Epidermal melanocyte (primary cell): ENCODE measurements around the gene ZNF37A.
"Not testable (repeated sequence)": the region's sequence is repeated elsewhere in the genome, so short reads cannot be mapped to it uniquely, and the experiment has no call there.

Experiments used
- DNase-seq: peaks from one replicate; pipeline ENCODE4 v3.0.0; 2011; ENCODE audit warnings: low spot score; ENCODE audit not compliant: insufficient read length

Gene ZNF37A

DNA sequence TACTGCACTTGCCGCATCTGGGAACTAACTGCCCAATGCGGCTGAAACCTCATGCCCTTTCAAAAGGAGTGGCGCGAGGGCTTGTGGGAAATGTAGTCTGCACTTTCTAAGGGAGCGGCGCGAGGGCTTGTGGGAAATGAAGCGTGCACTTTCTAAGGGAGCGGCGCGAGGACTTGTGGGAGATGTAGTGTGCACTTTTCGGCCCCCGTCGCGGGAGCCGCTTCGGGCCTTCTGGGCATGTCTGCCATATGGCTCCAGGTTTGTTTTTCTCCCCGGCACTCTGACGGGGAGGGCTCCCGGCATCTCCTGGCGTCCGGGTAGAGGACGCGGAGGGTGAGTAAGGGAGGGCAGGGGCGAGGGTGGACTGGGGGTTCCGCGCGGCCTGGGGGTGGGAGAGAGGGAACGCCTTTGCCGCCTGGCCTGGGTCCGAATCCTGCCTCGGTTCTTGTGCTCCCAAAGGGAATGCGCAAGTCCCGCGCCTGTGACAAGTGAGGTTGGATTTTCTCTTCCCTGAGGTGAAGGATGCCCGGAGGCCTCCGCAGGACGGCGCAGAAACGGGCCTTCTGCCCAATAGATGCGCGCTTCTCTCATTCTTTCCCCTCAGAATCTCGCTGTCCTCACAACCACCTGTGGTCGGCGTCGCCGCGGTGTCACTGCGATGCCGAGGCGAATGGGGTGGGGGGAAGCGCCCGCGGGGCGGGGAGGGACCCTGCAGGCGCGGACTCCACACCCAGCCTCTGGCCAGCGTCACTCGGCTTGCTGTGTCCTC, at the start of gene ZNF37A:
Gene ZNF37A, plus strand, starts transcription at position 180 of the 769 bp plus-strand sequence. CDS start 2,281 bp downstream, outside the sequence.
- DNase-seq: peak; percentile 78

DNA sequence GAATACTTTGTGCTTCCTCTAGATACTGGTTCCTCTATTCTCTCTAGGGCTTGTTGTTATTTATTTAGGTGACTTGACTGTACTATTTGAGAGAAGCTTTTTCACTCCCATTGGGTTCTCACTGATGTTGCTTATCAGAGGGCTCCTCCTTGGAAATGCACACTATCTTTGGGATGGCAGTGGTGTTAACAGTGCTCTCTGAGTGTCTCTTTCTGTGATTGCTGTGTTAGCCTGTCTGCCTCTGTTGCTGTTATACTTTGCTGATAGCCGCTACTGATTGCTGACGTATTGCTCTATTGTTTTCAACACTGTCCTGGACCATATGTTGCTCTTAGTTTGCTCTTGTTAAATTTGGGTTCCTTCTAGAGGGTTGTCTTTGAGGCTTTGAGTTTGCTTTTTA, 49.0 kb upstream of the ZNF37A start:
- no peak for DNase-seq

DNA sequence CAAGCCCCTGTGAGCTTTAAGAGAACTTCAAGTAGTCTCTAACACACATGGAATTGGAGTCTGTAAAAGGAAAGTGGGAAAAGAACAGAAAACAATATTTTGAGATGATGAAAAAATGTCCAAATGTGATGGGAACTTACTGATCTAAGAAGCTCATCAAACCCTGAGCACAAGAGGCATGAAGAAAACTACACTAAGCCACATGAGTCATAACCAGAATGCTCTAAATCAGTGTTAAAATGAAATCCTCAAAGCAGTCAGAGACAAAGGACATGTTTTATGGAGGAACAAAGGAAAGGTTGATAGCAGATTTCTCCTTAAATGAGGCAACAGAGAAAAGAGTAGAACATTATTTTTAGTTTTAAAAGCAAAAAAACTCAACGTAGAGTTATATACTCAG, 46.5 kb upstream of the ZNF37A start:
- no peak for DNase-seq

DNA sequence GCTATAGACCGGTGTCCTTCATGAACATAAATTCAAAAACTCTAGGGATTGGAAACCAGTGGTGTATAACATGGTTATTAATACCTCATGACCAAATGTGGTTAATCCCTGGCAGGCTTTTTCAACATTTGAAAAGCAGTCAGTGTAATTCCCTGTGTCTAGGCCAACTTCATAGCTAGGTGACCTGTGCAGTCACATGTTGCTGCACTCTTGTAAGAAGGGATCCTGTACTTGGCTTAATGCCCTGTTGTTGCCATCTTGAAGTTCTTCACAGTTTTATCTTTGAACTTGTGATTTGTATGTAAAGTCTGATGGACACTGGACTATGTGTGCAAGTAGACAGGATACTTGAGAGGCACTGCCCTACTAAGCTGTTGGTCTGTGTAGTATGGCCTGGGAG, 43.9 kb upstream of the ZNF37A start:
- DNase-seq: no peak

DNA sequence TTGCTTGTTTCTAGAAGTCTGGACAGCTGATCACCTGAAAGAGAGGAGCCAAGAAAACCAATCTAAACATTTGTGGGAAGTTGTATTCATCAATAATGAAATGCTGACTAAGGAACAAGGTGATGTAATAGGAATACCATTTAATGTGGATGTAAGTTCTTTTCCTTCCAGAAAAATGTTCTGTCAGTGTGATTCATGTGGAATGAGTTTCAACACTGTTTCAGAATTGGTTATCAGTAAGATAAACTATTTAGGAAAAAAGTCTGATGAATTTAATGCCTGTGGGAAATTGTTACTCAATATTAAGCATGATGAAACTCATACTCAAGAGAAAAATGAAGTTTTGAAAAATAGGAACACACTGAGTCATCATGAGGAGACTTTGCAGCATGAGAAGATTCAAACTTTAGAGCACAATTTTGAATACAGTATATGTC, 39.8 kb upstream of the ZNF37A start:
- DNase-seq: no peak

DNA sequence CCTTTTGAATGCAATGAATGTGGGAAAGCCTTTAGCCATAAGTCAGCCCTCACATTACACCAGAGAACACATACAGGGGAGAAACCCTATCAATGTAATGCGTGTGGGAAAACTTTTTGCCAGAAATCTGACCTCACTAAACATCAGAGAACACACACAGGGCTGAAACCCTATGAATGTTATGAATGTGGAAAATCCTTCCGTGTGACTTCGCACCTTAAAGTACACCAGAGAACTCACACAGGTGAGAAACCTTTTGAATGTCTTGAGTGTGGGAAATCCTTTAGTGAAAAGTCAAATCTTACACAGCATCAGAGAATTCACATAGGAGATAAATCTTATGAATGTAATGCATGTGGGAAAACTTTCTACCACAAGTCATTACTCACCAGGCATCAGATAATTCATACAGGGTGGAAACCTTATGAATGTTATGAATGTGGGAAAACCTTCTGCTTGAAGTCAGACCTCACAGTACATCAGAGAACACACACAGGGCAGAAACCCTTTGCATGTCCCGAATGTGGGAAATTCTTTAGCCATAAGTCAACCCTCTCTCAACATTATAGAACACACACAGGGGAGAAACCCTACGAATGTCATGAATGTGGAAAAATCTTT, 38.8 kb upstream of the ZNF37A start:
- not testable (repeated sequence) for DNase-seq

DNA sequence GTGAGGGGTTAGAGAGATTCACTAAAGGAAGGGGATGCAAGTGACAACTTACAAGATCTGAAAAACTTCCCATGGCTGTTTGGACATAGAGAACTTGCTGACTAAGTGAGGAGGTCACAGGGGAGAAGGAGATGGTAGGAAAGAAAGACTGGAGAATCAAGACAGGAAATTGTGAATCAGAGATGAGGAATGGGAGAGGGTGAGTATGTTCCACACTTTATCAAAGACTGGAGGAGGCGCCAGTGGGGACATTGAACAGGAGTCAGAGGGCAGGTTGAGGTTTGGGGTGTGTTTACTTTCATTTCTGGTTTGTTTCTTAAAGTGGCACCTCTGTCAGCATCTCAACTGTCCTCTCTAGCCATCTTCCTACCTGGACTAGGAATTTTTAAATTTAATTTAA, 24.5 kb upstream of the ZNF37A start:
- not testable (repeated sequence) for DNase-seq

DNA sequence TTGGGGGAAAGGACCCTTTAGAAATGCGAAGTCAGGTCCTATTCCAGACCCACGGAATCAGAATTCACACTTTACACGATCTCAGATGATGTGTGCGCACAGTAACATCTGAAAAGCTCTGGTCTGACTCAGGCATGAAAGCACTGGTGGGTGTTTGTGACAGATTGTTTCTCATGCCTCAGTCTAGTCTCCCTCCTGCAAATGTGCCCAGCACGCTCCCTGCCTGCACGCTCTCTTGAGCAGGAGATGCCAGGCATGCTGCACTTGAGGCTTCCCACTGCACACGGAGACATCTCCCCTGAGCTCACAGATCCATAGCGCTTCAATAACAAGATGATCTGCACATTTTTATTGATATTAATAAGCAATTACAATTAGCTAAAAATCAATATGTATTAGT, 23.6 kb upstream of the ZNF37A start:
- DNase-seq: no peak

DNA sequence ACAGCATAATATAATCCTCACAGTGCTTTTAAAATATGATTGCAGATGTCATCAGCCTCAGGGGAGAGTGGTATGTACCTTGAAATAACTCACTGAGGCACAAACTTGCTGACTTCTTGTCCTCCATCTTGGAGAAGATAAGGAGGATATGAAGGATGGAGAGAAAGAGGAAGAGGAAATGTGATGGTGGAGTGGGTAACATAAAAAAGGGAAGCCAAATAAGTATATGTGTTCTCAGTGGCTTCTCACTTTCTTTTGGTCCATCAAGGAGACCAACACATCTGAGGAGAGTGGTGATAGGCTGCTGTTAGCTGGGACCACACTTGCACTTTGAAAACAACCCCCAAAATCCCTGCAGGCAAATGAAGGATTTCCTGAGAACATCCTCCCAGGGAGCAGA, 21.6 kb upstream of the ZNF37A start:
- no peak for DNase-seq

DNA sequence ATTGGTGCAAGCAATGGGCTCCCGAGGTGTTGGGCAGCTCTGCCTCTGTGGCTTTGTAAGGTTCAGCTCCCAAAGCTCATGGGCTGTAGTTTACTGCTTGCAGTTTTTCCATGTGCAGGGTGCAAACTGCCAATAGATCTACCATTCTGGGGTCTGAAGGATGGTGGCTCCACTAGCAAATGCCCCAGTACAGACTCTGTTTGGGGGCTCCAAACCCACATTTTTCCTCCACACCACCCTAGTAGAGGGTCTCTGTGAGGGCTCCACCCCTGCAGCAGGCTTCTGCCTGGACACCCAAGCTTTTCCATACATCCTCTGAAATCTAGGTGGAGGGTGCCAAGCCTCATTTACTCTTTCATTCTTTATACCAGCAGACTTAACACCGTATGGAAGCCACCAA, 17.4 kb upstream of the ZNF37A start:
- DNase-seq: no peak

DNA sequence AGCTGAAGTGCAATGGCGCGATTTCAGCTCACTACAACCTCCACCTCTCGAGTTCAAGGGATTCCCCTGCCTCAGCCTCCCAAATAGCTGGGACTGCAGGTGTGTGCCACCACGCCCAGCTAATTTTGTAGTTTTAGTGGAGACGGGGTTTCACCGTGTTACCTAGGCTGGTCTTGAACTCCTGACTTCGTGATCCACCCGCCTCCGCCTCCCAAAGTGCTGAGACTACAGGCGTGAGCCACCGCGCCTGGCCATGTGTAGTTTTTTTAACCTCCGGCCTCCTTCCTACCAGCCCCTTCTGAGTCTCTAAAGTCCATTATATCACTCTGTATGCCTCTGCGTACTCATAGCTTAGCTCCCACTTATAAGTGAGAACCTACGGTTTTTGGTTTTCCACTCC, 819 bp upstream of the ZNF37A start:
- DNase-seq: not testable (repeated sequence)

DNA sequence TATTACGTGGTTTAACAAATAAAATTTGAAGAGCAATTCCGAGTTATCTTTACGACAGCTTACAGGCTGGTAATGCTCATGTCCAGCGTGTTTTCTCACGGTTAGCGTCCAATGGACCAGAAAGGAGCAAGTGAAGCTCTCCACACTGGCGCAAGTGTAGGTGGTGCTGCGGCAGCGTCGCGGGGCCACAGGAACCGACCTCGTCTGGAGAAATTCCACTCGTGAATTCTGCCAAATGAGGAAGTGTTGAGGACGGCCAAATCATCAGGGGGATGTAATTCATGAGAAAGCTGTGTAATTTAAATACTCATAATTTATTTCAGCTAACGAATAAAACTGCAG, 350 bp upstream of the ZNF37A start:
- no peak for DNase-seq

DNA sequence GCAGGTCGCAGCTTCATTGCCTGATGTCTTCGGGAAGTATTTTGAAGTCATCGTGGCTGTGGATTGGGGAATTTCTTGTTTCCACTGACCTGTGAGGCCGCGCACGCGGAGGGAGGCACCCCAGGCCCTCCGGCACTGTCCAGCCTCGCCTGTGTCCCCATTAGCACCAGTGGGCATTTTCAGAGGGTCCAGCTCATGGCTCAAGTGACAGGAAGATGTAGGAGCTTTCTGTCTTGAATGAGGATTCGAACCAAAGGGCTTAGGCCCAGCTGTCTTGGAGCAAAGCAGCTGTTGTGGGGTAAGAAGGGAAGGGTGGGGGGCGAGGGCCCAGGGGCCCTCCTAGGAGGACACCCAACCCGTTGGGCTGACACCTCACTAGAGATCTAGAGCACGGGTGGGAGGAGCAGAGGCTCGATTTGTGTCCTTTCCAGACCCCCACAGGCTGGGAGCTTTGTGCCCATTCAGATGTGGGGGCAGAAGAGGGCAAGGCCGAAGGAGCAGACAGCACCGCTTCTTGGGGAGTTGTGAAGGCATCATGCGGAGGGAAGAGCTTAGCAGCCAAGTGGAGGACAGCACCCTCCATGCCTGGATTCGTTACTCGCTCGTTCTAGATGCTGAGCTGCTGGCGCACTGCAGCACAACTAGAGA, 914 bp downstream of the ZNF37A start:
- DNase-seq: no peak

DNA sequence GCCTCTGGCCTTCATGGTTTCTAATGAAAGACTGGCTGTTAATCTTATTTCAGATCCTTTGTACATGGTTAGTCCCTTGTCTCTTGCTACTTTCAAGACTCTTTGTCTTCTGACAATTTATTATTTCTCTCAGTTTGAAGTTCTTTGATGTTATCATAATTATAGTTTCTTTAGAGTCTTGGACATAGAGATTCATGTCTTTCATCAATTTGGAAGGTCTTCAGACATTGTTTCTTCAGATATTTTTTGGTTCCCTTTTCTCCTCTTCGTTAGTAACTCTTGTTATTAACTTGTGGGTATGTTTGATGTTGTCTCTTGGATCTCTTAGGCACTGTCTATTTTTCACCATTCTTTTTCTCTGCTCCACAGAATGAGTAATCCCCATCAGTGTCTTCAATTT, 8.7 kb downstream of the ZNF37A start:
- no peak for DNase-seq

DNA sequence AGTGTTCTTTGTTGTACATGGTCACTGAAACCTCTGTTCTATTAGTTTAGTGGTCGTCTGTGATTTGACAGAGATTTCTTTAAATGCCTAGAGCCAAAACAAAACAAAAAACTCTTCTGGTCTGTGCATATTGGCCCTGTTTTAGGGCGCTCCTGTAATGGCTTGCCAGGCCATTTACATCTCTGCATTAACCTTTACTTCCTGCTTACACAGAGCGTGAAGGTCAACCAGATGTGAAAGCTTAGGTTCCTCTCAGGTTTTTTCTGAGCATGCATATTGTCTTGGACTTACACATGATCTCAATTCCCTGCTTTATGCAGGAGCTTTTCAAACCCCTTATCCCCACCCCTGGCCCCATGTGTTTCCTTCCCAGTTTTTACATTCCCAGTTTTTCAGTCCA, 9.6 kb downstream of the ZNF37A start:
- DNase-seq: no peak

DNA sequence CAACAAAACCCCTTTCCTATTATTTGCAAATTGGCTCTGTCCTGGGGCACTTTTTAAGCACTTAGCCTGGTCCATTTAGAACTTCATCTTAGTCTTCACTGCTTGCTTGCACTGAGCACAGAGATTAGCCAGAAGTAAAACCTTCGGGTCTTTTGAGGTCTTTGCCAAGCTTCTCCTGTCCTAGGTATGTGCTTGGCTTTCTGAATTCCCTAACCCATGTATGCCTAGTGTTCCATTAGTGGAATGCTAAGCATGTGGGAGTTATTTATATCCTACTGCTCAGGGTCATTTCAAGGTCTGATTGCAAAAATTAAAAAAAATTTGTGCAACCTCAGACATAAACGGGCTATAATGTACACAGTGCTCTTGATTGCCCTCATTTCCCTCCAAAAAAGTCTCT, 18.0 kb downstream of the ZNF37A start:
- DNase-seq: no peak

DNA sequence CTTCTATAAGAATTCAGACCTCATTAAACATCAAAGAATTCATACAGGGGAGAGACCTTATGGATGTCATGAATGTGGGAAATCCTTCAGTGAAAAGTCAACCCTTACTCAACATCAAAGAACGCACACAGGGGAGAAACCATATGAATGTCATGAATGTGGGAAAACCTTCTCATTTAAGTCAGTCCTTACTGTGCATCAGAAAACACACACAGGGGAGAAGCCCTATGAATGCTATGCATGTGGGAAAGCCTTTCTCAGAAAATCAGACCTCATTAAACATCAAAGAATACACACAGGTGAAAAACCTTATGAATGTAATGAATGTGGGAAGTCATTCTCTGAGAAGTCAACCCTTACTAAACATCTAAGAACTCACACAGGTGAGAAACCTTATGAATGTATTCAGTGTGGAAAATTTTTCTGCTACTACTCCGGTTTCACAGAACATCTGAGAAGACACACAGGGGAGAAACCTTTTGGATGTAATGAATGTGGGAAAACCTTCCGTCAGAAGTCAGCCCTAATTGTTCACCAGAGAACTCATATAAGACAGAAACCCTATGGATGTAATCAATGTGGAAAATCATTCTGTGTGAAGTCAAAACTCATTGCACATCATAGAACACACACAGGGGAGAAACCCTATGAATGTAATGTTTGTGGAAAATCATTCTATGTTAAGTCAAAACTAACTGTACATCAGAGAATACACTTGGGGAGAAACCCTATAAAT, 24.1 kb downstream of the ZNF37A start:
- DNase-seq: no peak

DNA sequence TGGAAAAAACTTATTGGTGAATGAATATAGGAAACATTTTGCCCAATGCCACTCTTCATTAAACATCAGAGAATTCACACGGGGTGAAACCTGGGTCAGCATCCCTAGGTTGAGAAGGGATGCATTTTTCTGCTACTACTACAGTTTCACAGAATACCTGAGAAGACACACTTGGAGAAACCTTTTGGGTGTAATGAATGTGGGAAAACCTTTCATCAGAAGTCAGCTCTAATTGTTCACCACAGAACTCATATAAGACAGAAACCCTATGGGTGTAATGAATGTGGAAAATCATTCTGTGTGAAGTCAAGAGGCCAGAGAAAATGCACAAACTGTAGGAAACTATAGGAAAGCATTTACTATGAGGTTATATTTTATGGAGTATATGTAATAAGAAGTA, 24.9 kb downstream of the ZNF37A start:
- DNase-seq: no peak

DNA sequence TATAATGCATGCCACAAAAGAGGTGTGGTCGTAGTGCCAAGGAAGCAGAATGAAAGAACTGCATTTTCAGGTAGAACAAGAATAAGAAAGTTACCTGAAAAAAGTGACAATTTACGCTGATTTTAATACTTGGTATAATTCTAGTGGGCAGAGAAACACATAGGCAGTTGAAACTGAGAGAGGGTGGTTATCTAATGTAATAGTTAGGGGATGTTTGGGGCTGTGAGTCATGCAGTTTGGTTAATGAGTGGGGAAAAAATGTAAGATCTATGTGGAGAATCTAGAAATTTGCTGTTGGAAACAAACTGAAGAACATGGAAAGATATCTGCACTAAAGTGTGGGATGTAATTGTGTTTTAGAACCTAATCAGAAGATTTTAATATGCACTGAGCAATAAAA, 33.7 kb downstream of the ZNF37A start:
- no peak for DNase-seq

DNA sequence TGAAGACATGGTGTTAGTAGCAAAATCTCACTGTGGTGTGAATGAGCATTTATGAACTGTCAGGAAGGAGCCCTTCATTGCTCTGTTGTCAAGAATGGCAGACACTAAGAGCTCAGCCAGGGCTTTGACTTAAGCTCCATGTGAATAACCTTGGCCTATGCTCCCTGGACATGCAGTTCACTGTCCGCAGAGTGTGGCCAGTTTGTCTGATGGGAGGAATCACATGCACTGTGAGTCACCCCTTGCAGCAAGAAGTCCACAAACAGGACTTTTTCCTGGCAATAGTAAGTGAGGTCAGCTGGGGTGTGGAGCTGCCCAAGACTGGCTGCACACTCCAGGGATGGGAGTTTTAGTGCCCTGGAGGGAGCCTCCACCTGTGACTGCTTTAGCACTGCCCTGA, 49.5 kb downstream of the ZNF37A start:
- DNase-seq: no peak

DNA sequence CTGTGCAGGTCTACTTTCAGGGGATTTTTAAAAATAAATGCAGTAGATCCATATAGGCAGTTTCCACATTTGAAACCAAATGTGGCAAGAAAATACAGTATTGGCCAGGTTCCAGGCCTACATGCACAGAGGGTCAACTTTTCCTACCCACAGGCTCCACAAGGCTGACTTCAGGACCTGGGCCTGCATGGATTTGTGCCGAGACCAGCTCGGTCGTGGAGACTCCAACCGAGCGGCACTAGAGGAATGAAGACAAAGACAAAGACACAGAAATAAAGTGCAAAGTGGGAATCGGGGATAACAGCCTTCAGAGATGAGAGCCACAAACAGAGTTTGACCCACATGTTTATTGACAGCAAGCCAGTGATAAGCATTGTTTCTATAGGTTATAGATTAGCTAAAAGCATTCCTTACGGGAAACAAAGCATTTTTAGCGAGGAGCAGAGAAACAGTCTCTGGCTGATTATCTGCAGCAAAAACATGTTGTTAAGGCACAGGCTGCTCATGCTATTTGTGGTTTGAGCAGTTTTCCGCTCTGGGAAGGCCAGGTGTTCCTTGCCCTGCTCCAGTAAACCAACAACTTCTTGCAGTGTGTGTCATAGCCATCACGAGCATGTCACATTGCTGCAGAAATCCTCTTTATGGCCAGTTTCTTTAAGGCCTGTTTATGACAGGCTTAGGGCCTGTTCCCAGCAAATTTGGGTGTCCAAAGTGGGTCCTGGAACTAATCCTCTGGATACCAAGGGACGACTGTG, 52.6 kb downstream of the ZNF37A start:
- no peak for DNase-seq
